Measurements from ENCODE around the gene TMF1. TPM values are rescaled to one million over a fixed set of nuclear protein-coding genes. Genes with fewer than 3 reads are reported as not detected.
A peak's percentile ranks its signal among the peaks of the same experiment; 100 is the strongest.

The TMF1 gene
- total and polyA plus RNA-seq, 10 of the 15 experiments (the other 5 are each of a cell fraction or from before 2014, with no cell fraction given) = 7.1 to 24.5 (median 18.6) TPM

- TF ChIP-seq PKNOX1 (IDR thresholded peaks at IDR 0.05) (peak; percentile 37; the same call in 1 of the 2 replicates), PML (IDR thresholded peaks at IDR 0.05; ENCODE audit: low read length) (peak; percentile 78), RBBP5 (conservative IDR thresholded peaks at IDR 0.05) (no peak), ATF7 (IDR thresholded peaks at IDR 0.05; ENCODE audit: low read depth) (peak; percentile 96), MEF2A (IDR thresholded peaks at IDR 0.05; ENCODE audit: insufficient read depth, low read depth, low read length) (0 out of 2 replicates have a peak, but pooled peaks have one; percentile 4), SREBF2 (IDR thresholded peaks at IDR 0.05; ENCODE audit: low read length) (no peak), GABPA (IDR thresholded peaks at IDR 0.05; ENCODE audit: low read depth) (peak; percentile 90), NBN (IDR thresholded peaks at IDR 0.05) (peak; percentile 87), HDGF (IDR thresholded peaks at IDR 0.05) (0 out of 2 replicates have a peak, but pooled peaks have one; percentile 14), SMAD5 (IDR thresholded peaks at IDR 0.05; ENCODE audit: low read depth) (no peak), POLR2AphosphoS5 (IDR thresholded peaks at IDR 0.05; ENCODE audit: low read length) (peak; percentile 79), BMI1 (IDR thresholded peaks at IDR 0.05; ENCODE audit: borderline replicate concordance) (peak; percentile 97), EZH2 (IDR thresholded peaks at IDR 0.05; ENCODE audit: borderline replicate concordance, control insufficient read depth, low read depth, low read length) (no peak), PBX3 (IDR thresholded peaks at IDR 0.05; ENCODE audit: insufficient replicate concordance, low read depth, low read length) (no peak), NFYA (IDR thresholded peaks at IDR 0.05; ENCODE audit: borderline replicate concordance, low read depth, low read length) (no peak), POLR2A (IDR thresholded peaks at IDR 0.05; ENCODE audit: low read depth, low read length) (peak; percentile 89), CTCF (IDR thresholded peaks at IDR 0.05 in 2 of 3, conservative IDR thresholded peaks at IDR 0.05 in 1 of 3; ENCODE audit: control insufficient read depth in 2 of 3, extremely low read depth in 1 of 3, insufficient read depth in 1 of 3, low read depth in 3 of 3, low read length in 3 of 3) (no peak), RCOR1 (conservative IDR thresholded peaks at IDR 0.05; ENCODE audit: low read depth, low read length) (no peak), ZBTB4 (CRISPR knock-in tag; IDR thresholded peaks at IDR 0.05) (no peak), ZNF384 (IDR thresholded peaks at IDR 0.05; ENCODE audit: borderline replicate concordance, low read depth, low read length) (no peak)
- TF ChIP-seq, protein P1, sequence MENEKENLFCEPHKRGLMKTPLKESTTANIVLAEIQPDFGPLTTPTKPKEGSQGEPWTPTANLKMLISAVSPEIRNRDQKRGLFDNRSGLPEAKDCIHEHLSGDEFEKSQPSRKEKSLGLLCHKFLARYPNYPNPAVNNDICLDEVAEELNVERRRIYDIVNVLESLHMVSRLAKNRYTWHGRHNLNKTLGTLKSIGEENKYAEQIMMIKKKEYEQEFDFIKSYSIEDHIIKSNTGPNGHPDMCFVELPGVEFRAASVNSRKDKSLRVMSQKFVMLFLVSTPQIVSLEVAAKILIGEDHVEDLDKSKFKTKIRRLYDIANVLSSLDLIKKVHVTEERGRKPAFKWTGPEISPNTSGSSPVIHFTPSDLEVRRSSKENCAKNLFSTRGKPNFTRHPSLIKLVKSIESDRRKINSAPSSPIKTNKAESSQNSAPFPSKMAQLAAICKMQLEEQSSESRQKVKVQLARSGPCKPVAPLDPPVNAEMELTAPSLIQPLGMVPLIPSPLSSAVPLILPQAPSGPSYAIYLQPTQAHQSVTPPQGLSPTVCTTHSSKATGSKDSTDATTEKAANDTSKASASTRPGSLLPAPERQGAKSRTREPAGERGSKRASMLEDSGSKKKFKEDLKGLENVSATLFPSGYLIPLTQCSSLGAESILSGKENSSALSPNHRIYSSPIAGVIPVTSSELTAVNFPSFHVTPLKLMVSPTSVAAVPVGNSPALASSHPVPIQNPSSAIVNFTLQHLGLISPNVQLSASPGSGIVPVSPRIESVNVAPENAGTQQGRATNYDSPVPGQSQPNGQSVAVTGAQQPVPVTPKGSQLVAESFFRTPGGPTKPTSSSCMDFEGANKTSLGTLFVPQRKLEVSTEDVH (IDR thresholded peaks at IDR 0.05; ENCODE audit: low read depth, partially characterized antibody) = peak; percentile 51
These were observed at the start of gene TMF1 (continued) for GRCh38 chr3:69051756-69052471.

Data from GM12878 (cell line).